BLaER1 (cell line): ENCODE measurements around the gene MLLT11.
"Not testable (repeated sequence)": the region's sequence is repeated elsewhere in the genome, so short reads cannot be mapped to it uniquely, and the experiment has no call there.

Experiments
- H3K27ac ChIP-seq: shearing (Covaris generic); formaldehyde crosslinking; 2 replicates; pipeline ENCODE4 v1.8.1; 2022
- H3K27me3 ChIP-seq: shearing (Covaris generic); formaldehyde crosslinking; 2 replicates; pipeline ENCODE4 v1.8.1; 2022
- H3K36me3 ChIP-seq: shearing (Covaris generic); formaldehyde crosslinking; 2 replicates; pipeline ENCODE4 v1.8.1; 2022
- H3K4me1 ChIP-seq: shearing (Covaris generic); formaldehyde crosslinking; 2 replicates; pipeline ENCODE4 v1.8.1; 2022
- H3K4me2 ChIP-seq: shearing (Covaris generic); formaldehyde crosslinking; 2 replicates; pipeline ENCODE4 v1.8.1; 2022
- H3K4me3 ChIP-seq: shearing (Covaris generic); formaldehyde crosslinking; 2 replicates; pipeline ENCODE4 v1.8.1; 2022
- H3K9ac ChIP-seq: shearing (Covaris generic); formaldehyde crosslinking; 2 replicates; pipeline ENCODE4 v1.8.1; 2022
- H3K9me3 ChIP-seq: shearing (Covaris generic); formaldehyde crosslinking; 2 replicates; pipeline ENCODE4 v1.8.1; 2022
- H4K20me1 ChIP-seq: shearing (Covaris generic); formaldehyde crosslinking; 2 replicates; pipeline ENCODE4 v1.8.1; 2022
- Cebpa-rat ChIP-seq: shearing (Covaris generic); IDR thresholded peaks from 2 replicates; pipeline ENCODE4 v1.8.1; 2022

Gene MLLT11

GRCh38 chr1:151065089-151065645, 5.0 kb downstream of the MLLT11 start:
- Histone ChIP-seq H3K36me3 (peaks cover 64% of the 10 kb centered on the region), H3K4me1 (peaks cover 84% of the 10 kb centered on the region), H3K27ac (no peak overlapping the region), H3K4me3 (no peak overlapping the region), H4K20me1 (peaks cover 6% of the 10 kb centered on the region; the same call in 1 of the 2 replicates), H3K9ac (no peak overlapping the region), H3K9me3 (no peaks in the 10 kb centered on the region; the same call in 1 of the 2 replicates), H3K27me3 (no peaks in the 10 kb centered on the region), H3K4me2 (peak overlapping the region; percentile 44; the same call in 1 of the 2 replicates)
- no peak for TF ChIP-seq Cebpa-rat

GRCh38 chr1:151067185-151067584, 7.0 kb downstream of the MLLT11 start:
- H3K4me3 ChIP-seq, result no peak overlapping the region
- H3K9me3 ChIP-seq, result no peaks in the 10 kb centered on the region; the same call in 1 of the 2 replicates
- no peak for TF ChIP-seq Cebpa-rat
- peaks cover 64% of the 10 kb centered on the region for H3K36me3 ChIP-seq
- H3K9ac ChIP-seq, result no peak overlapping the region
- peaks cover 80% of the 10 kb centered on the region for H3K4me1 ChIP-seq
- H3K4me2 ChIP-seq, result no peak overlapping the region
- H3K27ac ChIP-seq, result no peak overlapping the region
- H4K20me1 ChIP-seq, result peaks cover 6% of the 10 kb centered on the region; the same call in 1 of the 2 replicates
- H3K27me3 ChIP-seq, result no peaks in the 10 kb centered on the region

GRCh38 chr1:151069103-151069486, 8.9 kb downstream of the MLLT11 start:
- Histone ChIP-seq H3K27ac (peak overlapping the region; percentile 96), H3K4me1 (peaks cover 61% of the 10 kb centered on the region), H3K4me3 (peak overlapping the region; percentile 78), H3K27me3 (no peaks in the 10 kb centered on the region), H4K20me1 (peaks cover 5% of the 10 kb centered on the region; the same call in 1 of the 2 replicates), H3K4me2 (peak overlapping the region; percentile 89), H3K36me3 (peaks cover 47% of the 10 kb centered on the region), H3K9ac (peak overlapping the region; percentile 92; the same call in 1 of the 2 replicates), H3K9me3 (no peaks in the 10 kb centered on the region)
- TF ChIP-seq Cebpa-rat, result no peak

GRCh38 chr1:151070474-151071276, 10.5 kb downstream of the MLLT11 start, which contains the start of gene GABPB2:
Gene GABPB2, plus strand, starts transcription at chr1:151070761. Its CDS starts 17,429 bp downstream, at chr1:151088190.
- Histone ChIP-seq H3K9ac (peak within 1 kb of the TSS; percentile 92), H3K27me3 (no peaks in the 10 kb centered on the region), H3K9me3 (no peaks in the 10 kb centered on the region), H3K4me1 (peaks cover 49% of the 10 kb centered on the region), H3K4me2 (peak within 1 kb of the TSS; percentile 89), H4K20me1 (no peaks in the 10 kb centered on the region), H3K36me3 (peaks cover 43% of the 10 kb centered on the region), H3K27ac (peak within 1 kb of the TSS; percentile 96), H3K4me3 (peak within 1 kb of the TSS; percentile 78)
- no peak for TF ChIP-seq Cebpa-rat

DNA sequence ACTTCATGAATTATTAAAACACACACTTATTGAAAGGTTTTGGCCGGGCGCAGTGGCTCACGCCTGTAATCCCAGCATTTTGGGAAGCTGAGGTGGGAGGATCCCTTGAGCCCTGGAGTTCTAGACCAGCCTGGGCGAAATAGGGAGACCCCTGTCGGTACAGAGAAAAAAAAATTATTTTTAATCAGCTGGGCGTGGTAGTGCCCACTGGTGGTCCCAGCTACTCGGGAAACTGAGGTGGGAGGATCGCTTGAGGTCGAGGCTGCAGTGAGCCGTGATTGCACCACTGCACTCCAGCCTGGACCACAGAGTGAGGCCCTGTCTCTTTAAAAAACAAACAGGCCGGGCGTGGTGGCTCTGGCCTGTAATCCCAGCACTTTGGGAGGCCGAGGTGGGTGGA, 12.0 kb downstream of the MLLT11 start:
- H3K4me2 ChIP-seq, result peak overlapping the region; percentile 89; the same call in 1 of the 2 replicates
- H3K36me3 ChIP-seq, result peaks cover 28% of the 10 kb centered on the region
- H3K4me3 ChIP-seq, result no peak overlapping the region
- peaks cover 35% of the 10 kb centered on the region for H3K4me1 ChIP-seq
- no peaks in the 10 kb centered on the region for H4K20me1 ChIP-seq
- no peaks in the 10 kb centered on the region for H3K27me3 ChIP-seq
- TF ChIP-seq Cebpa-rat, result no peak
- H3K9ac ChIP-seq, result no peak overlapping the region
- H3K9me3 ChIP-seq, result no peaks in the 10 kb centered on the region
- H3K27ac ChIP-seq, result no peak overlapping the region

DNA sequence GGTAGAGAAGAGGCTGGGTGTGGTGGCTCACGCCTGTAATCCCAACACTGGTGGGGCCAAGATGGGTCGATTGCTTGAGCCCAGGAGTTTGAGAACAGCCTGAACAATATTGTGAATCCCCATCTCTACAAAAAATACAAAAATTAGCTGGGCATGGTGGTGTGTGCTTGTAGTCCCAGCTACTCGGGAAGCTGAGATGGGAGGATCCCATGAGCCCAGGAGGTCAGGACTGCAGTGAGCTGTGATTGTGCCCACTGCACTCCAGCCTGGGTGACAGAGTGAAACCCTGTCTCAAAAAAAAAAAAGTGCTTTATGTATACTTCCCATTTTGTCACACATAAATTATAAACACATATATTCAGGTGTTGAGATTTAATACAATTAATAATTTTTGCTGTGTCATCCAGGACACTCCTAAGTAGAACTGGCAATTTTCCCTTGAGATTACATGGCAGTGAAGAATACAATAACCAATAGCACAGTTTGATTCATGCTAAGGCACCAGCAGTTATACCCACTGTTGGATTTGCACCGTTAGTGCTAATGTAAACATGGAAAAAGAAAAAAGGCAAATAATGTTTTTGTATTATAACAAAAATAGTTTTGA, 25.9 kb downstream of the MLLT11 start:
- Histone ChIP-seq H3K9me3 (no peaks in the 10 kb centered on the region), H4K20me1 (no peaks in the 10 kb centered on the region), H3K27ac (no peak overlapping the region), H3K36me3 (peaks cover 6% of the 10 kb centered on the region; the same call in 1 of the 2 replicates), H3K27me3 (no peaks in the 10 kb centered on the region), H3K4me1 (peaks cover 11% of the 10 kb centered on the region), H3K9ac (no peak overlapping the region), H3K4me2 (no peak overlapping the region), H3K4me3 (no peak overlapping the region)
- no peak for TF ChIP-seq Cebpa-rat

DNA sequence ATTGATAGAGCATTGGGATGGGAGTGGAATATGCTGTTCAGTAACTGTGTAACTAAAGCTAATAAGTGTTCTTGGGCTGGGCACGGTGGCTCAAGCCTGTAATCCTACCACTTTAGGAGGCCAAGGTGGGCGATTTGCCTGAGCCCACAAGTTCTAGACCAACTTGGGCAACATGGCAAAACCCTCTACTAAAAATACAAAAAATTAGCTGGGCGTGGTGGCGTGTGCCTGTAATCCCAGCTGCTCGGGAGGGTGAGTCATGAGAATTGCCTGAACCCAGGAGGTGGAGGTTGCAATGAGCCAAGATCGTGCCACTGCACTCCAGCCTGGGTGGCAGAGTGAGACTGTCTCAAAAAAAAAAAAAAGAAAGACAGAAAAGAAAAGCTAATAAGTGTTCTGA, 37.2 kb downstream of the MLLT11 start:
- not testable (repeated sequence) for H3K36me3 ChIP-seq, H3K27ac ChIP-seq, H3K4me1 ChIP-seq, H3K9ac ChIP-seq, H4K20me1 ChIP-seq, H3K9me3 ChIP-seq, H3K27me3 ChIP-seq, H3K4me2 ChIP-seq, H3K4me3 ChIP-seq

DNA sequence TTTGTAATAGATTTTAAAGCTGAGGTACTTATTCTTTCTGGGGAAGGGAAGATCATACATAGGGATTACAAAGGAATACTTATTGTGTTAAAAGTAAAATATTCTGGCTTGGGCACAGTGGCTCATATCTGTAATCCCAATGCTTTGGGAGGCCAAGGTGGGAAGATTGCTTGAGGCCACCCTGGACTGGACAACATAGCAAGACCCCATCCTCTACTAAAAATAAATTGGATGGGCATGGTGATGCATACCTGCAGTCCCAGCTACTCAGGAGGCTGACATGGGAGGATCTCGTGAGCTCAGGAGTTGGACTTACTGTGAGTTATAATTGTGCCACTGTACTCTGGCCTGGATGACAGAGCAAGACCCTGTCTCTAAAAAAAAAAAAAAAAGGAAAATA, 37.9 kb downstream of the MLLT11 start:
- no peak overlapping the region for H3K9ac ChIP-seq
- no peaks in the 10 kb centered on the region for H3K36me3 ChIP-seq
- no peaks in the 10 kb centered on the region for H3K9me3 ChIP-seq
- H4K20me1 ChIP-seq, result no peaks in the 10 kb centered on the region
- no peak overlapping the region for H3K4me3 ChIP-seq
- H3K27ac ChIP-seq, result no peak overlapping the region
- no peaks in the 10 kb centered on the region for H3K27me3 ChIP-seq
- no peaks in the 10 kb centered on the region for H3K4me1 ChIP-seq
- no peak overlapping the region for H3K4me2 ChIP-seq
- TF ChIP-seq Cebpa-rat, result no peak

- H3K4me1 ChIP-seq, result no peaks in the 10 kb centered on the region
- H3K27me3 ChIP-seq, result no peaks in the 10 kb centered on the region
- H3K27ac ChIP-seq, result no peak overlapping the region
- no peak overlapping the region for H3K4me3 ChIP-seq
- no peaks in the 10 kb centered on the region for H4K20me1 ChIP-seq
- H3K9ac ChIP-seq, result no peak overlapping the region
- no peak for TF ChIP-seq Cebpa-rat
- no peaks in the 10 kb centered on the region for H3K9me3 ChIP-seq
- H3K36me3 ChIP-seq, result peaks cover 6% of the 10 kb centered on the region; the same call in 1 of the 2 replicates
- H3K4me2 ChIP-seq, result no peak overlapping the region
Observed at GRCh38 chr1:151104630-151105029, 44.4 kb downstream of the MLLT11 start.

DNA sequence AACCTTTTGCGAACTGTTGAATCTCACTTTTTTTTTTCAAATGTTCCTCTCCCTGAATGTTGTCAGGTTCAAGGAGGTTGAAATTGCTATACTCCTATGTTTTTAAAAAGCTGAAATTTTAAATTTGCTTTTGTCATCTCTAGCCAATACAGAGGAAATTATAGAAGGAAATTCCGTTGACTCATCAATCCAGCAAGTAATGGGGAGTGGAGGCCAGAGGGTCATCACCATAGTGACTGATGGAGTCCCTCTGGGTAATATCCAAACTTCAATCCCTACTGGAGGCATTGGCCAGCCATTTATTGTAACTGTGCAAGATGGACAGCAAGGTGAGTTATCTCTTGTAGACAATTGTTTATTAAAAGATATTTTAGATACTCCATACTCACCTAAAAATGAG, 46.7 kb downstream of the MLLT11 start:
- no peak overlapping the region for H3K4me2 ChIP-seq

More for the DNA sequence above, 46.7 kb downstream of the MLLT11 start:
- Histone ChIP-seq H3K9me3 (no peaks in the 10 kb centered on the region), H3K27me3 (no peaks in the 10 kb centered on the region), H3K36me3 (peaks cover 6% of the 10 kb centered on the region; the same call in 1 of the 2 replicates), H3K4me3 (no peak overlapping the region), H3K27ac (no peak overlapping the region), H3K4me1 (no peaks in the 10 kb centered on the region), H4K20me1 (no peaks in the 10 kb centered on the region), H3K9ac (no peak overlapping the region)
- no peak for TF ChIP-seq Cebpa-rat
